Measurements from ENCODE around the gene TMCC2.

The TMCC2 gene

DNA sequence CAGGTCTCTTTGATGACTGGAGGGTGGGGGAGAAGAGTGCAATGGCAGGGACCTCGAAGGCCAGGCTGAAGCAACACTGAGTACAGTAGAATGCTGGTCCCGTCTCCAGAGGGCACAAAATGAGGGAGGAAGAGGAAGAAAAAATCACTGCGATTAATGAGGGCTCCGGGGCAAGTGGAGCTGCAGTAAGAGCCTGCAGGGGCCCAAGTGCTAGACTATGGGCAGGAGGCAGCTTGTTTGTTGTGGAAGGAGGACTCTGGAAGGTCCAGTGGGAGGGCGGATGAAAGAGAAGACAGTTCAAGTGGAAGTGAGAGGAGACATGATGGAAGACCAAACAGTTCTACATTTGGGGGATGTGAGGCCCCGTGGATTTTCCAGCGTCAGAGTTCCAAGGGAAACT lies 17.4 kb downstream of the TMCC2 start:
- Histone ChIP-seq H3K9me3 (ENCODE audit: control insufficient read depth, insufficient read depth, low read length) (no peaks in the 10 kb centered on the region), H3K4me1 (ENCODE audit: control insufficient read depth, low read length) (no peaks in the 10 kb centered on the region), H3K4me2 (ENCODE audit: low read length) (no peak overlapping the region), H3F3A (ENCODE audit: control insufficient read depth, insufficient read depth) (no peaks in the 10 kb centered on the region), H4K20me1 (ENCODE audit: control insufficient read depth, insufficient read depth, low read depth, low read length) (no peaks in the 10 kb centered on the region), H3K36me3 (ENCODE audit: control insufficient read depth, low read length) (no peaks in the 10 kb centered on the region), H3K4me3 (ENCODE audit: low read length) (no peak overlapping the region), H3K27me3 (ENCODE audit: control insufficient read depth, low read length) (peaks cover 25% of the 10 kb centered on the region; the same call in 1 of the 2 replicates), H3K27ac (ENCODE audit: low read depth, low read length) (no peak overlapping the region), H3K79me2 (ENCODE audit: control insufficient read depth, low read length) (no peaks in the 10 kb centered on the region), H3K9me2 (replicated peaks; ENCODE audit: control insufficient read depth, low read length) (no peaks in the 10 kb centered on the region)
- no peak for TF ChIP-seq EZH2phosphoT487 (IDR thresholded peaks at IDR 0.05; ENCODE audit: borderline replicate concordance, low read length)
- TF ChIP-seq, protein P1, sequence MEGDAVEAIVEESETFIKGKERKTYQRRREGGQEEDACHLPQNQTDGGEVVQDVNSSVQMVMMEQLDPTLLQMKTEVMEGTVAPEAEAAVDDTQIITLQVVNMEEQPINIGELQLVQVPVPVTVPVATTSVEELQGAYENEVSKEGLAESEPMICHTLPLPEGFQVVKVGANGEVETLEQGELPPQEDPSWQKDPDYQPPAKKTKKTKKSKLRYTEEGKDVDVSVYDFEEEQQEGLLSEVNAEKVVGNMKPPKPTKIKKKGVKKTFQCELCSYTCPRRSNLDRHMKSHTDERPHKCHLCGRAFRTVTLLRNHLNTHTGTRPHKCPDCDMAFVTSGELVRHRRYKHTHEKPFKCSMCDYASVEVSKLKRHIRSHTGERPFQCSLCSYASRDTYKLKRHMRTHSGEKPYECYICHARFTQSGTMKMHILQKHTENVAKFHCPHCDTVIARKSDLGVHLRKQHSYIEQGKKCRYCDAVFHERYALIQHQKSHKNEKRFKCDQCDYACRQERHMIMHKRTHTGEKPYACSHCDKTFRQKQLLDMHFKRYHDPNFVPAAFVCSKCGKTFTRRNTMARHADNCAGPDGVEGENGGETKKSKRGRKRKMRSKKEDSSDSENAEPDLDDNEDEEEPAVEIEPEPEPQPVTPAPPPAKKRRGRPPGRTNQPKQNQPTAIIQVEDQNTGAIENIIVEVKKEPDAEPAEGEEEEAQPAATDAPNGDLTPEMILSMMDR (IDR thresholded peaks at IDR 0.05; ENCODE audit: low read depth, low read length, poor library complexity, severe bottlenecking): no peak

DNA sequence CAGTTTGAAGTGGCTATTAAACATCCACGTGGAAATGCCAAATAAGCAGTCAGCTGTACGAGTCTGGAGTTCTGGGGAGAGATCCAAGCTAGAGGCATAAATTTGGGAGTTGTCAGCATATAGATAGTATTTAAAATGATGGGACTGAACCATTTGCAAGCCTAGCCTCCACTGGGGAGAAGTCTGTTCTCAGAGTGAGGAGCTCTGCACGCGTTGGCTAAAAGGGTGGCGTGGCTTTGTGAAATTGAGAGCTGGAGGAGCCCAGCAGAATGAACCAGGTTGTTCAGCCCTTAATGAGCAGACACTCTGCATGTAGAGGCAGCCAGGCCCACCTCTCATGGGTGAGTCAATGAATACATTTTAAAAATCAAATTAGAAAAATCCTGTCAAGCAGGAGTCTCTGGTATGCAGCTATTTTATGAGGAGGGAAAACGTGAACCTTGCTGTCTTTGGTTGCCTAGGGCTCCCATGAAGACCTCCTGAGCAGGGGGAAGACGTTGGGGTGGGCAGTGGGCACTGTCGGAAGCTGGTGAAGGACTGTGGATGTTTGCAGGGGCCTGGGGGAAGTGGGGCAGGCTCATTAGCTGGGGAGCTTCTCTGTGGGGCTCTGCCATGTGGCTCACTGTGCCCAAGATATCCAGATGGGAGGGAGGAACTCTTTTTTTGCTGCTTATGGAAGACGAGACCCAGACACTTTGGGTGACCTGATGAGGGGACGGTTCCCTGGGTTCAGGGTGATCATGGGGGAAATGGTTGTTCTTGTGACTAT lies 18.8 kb downstream of the TMCC2 start:
- Histone ChIP-seq H3K4me3 (ENCODE audit: low read length) (no peak overlapping the region), H3K9me3 (ENCODE audit: control insufficient read depth, insufficient read depth, low read length) (no peaks in the 10 kb centered on the region), H3K9me2 (replicated peaks; ENCODE audit: control insufficient read depth, low read length) (no peaks in the 10 kb centered on the region), H3K4me1 (ENCODE audit: control insufficient read depth, low read length) (no peaks in the 10 kb centered on the region), H3K27me3 (ENCODE audit: control insufficient read depth, low read length) (peaks cover 21% of the 10 kb centered on the region; the same call in 1 of the 2 replicates), H4K20me1 (ENCODE audit: control insufficient read depth, insufficient read depth, low read depth, low read length) (no peaks in the 10 kb centered on the region), H3K36me3 (ENCODE audit: control insufficient read depth, low read length) (no peaks in the 10 kb centered on the region), H3K4me2 (ENCODE audit: low read length) (no peak overlapping the region), H3F3A (ENCODE audit: control insufficient read depth, insufficient read depth) (no peaks in the 10 kb centered on the region), H3K27ac (ENCODE audit: low read depth, low read length) (no peak overlapping the region), H3K79me2 (ENCODE audit: control insufficient read depth, low read length) (no peaks in the 10 kb centered on the region)
- TF ChIP-seq EZH2phosphoT487 (IDR thresholded peaks at IDR 0.05; ENCODE audit: borderline replicate concordance, low read length): no peak
- TF ChIP-seq, protein P1 (IDR thresholded peaks at IDR 0.05; ENCODE audit: low read depth, low read length, poor library complexity, severe bottlenecking): no peak

- peaks cover 28% of the 10 kb centered on the region; the same call in 1 of the 2 replicates for H3K27me3 ChIP-seq (ENCODE audit: control insufficient read depth, low read length)
- no peak overlapping the region for H3K27ac ChIP-seq (ENCODE audit: low read depth, low read length)
- H3K36me3 ChIP-seq (ENCODE audit: control insufficient read depth, low read length): no peaks in the 10 kb centered on the region
- no peaks in the 10 kb centered on the region for H4K20me1 ChIP-seq (ENCODE audit: control insufficient read depth, insufficient read depth, low read depth, low read length)
- H3K4me2 ChIP-seq (ENCODE audit: low read length): no peak overlapping the region
- H3F3A ChIP-seq (ENCODE audit: control insufficient read depth, insufficient read depth): no peaks in the 10 kb centered on the region
- H3K9me3 ChIP-seq (ENCODE audit: control insufficient read depth, insufficient read depth, low read length): no peaks in the 10 kb centered on the region
- H3K9me2 ChIP-seq (replicated peaks; ENCODE audit: control insufficient read depth, low read length): no peaks in the 10 kb centered on the region
- H3K4me3 ChIP-seq (ENCODE audit: low read length): no peak overlapping the region
- H3K4me1 ChIP-seq (ENCODE audit: control insufficient read depth, low read length): no peaks in the 10 kb centered on the region
- no peaks in the 10 kb centered on the region for H3K79me2 ChIP-seq (ENCODE audit: control insufficient read depth, low read length)
- TF ChIP-seq EZH2phosphoT487 (IDR thresholded peaks at IDR 0.05; ENCODE audit: borderline replicate concordance, low read length): no peak
- TF ChIP-seq, protein P1 (IDR thresholded peaks at IDR 0.05; ENCODE audit: low read depth, low read length, poor library complexity, severe bottlenecking): no peak
Observed at GRCh38 chr1:205247130-205247921, 19.6 kb downstream of the TMCC2 start.

Measured in DOHH2 (cell line).